Lower leg skin (tissue), 3 donors: Measurements from ENCODE around the gene TCP10L.

Source experiments
- POLR2A ChIP-seq, 2 donors: fragments of 450-650 bp; IDR thresholded peaks; one replicate each; pipeline ENCODE4 v1.6.1; 2016 to 2017; ENCODE audit warnings: antibody characterized with exemption in 2 of 2, mild to moderate bottlenecking in 1 of 2, moderate library complexity in 1 of 2
- TF ChIP-seq, protein P1 (sequence below), 3 donors: fragments of 450-650 bp; IDR thresholded peaks; one replicate each; pipeline ENCODE4 v1.5.1; 2016; ENCODE audit warnings: antibody characterized with exemption in 3 of 3, mild to moderate bottlenecking in 3 of 3, moderate library complexity in 2 of 3

DNA sequence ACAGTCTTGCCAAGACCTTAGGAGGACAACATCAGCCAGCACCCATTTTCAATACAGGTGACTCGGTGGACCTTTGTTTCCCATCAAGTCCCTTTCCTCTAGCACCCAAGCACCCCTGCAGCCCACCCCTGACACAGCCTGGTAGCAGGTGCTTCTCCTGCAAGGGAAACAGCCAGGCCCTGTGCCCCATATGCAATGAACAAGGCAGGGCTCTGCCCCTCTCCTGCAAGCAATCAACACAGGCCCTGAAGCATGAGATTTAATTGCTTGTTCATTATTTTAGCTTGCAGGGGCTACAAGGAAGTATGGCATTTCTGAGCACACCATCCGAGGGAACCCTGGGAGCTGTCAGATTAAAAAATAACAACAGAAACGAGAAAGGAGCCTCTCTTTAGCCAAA is 35.4 kb downstream of the TCP10L start:
- TF ChIP-seq, protein P1, sequence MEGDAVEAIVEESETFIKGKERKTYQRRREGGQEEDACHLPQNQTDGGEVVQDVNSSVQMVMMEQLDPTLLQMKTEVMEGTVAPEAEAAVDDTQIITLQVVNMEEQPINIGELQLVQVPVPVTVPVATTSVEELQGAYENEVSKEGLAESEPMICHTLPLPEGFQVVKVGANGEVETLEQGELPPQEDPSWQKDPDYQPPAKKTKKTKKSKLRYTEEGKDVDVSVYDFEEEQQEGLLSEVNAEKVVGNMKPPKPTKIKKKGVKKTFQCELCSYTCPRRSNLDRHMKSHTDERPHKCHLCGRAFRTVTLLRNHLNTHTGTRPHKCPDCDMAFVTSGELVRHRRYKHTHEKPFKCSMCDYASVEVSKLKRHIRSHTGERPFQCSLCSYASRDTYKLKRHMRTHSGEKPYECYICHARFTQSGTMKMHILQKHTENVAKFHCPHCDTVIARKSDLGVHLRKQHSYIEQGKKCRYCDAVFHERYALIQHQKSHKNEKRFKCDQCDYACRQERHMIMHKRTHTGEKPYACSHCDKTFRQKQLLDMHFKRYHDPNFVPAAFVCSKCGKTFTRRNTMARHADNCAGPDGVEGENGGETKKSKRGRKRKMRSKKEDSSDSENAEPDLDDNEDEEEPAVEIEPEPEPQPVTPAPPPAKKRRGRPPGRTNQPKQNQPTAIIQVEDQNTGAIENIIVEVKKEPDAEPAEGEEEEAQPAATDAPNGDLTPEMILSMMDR (IDR thresholded peaks at IDR 0.05): no peak
- TF ChIP-seq POLR2A (IDR thresholded peaks at IDR 0.05): no peak
